RWPE1 (cell line): ENCODE measurements around the gene ZNF200.

Experiments used
- CTCF ChIA-PET: fragments of 350-600 bp; sonication (Branson Sonifier 250); formaldehyde crosslinking; extraction: SDS; loops from one replicate; lab custom pipeline; 2021; lab: Yijun Ruan, JAX
- POLR2A ChIA-PET: fragments of 400-600 bp; formaldehyde crosslinking; extraction: SDS; loops from one replicate; lab custom pipeline; 2020; ENCODE audit warnings: antibody characterized with exemption; ENCODE audit not compliant: low non-redundant PET; lab: Yijun Ruan, JAX
- DNase-seq: peaks from one replicate; pipeline ENCODE4 v3.0.0; 2012; ENCODE audit warnings: low spot score
- H3K27ac ChIP-seq: fragments of 450-650 bp; 2 replicates; pipeline ENCODE4 v1.5.1; 2017
- TF ChIP-seq, protein P1 (sequence below): fragments of 450-650 bp; conservative IDR thresholded peaks from 2 replicates; pipeline ENCODE4 v1.5.1; 2017; ENCODE audit warnings: low read depth, mild to moderate bottlenecking

Gene ZNF200

DNA sequence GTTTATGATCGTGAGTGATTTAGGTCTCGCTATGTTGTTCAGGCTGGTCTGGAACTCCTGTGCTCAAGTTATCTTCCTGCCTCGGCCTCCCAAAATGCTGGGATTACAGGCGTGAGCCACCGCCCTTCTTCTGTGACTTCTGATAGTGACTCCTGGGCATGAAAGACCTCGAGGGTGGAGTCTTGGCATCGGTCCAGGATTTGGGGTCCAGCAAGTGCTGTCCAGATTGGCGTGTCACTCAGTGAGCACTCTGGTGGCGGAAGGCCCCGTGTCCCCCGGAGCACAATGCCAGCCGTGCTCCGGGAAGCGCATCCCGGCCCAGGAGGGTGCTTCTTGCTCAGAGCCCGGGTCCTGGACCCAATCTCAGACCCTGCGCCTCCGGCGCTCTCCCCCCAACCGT, 40.2 kb downstream of the ZNF200 start:
- H3K27ac ChIP-seq = no peak overlapping the region
- TF ChIP-seq, protein P1, sequence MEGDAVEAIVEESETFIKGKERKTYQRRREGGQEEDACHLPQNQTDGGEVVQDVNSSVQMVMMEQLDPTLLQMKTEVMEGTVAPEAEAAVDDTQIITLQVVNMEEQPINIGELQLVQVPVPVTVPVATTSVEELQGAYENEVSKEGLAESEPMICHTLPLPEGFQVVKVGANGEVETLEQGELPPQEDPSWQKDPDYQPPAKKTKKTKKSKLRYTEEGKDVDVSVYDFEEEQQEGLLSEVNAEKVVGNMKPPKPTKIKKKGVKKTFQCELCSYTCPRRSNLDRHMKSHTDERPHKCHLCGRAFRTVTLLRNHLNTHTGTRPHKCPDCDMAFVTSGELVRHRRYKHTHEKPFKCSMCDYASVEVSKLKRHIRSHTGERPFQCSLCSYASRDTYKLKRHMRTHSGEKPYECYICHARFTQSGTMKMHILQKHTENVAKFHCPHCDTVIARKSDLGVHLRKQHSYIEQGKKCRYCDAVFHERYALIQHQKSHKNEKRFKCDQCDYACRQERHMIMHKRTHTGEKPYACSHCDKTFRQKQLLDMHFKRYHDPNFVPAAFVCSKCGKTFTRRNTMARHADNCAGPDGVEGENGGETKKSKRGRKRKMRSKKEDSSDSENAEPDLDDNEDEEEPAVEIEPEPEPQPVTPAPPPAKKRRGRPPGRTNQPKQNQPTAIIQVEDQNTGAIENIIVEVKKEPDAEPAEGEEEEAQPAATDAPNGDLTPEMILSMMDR = no peak
- ChIA-PET CTCF (no interaction called here), POLR2A (no interaction called here)
- DNase-seq = no peak

GRCh38 chr16:3193221-3194212, 41.4 kb downstream of the ZNF200 start:
- TF ChIP-seq, protein P1 = no peak
- DNase-seq = no peak
- ChIA-PET CTCF (no interaction called here), POLR2A (no interaction called here)
- no peak overlapping the region for H3K27ac ChIP-seq

DNA sequence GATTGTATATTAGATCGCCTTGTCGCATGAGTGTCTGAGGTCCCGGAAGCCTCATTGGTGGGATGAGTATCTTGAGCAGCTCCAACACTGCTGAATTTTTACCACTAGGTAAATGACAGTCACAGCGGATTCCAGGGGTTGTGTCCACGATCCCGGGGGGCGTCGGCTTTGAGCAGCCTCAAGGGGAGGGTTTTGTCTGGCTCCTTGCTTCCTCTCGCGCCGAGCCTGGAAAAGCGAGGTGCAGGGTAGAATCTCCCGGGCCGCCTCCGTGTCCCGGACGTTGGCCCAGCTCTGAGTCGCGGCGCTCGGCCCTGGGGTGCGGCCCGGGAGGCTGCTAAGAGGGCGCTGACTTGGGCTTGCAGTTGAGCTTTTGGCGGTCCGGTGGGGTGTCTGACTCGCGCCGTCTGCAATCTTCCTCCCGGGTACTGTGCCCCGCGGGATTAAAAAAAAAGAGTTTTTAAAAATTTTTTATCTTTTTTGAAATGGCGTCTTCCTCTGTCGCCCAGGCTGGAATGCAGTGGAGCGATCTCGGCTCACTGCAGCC, 42.4 kb downstream of the ZNF200 start:
- POLR2A ChIA-PET = no interaction called here
- CTCF ChIA-PET = no interaction called here
- DNase-seq = no peak
- H3K27ac ChIP-seq = no peak overlapping the region
- TF ChIP-seq, protein P1 = no peak

DNA sequence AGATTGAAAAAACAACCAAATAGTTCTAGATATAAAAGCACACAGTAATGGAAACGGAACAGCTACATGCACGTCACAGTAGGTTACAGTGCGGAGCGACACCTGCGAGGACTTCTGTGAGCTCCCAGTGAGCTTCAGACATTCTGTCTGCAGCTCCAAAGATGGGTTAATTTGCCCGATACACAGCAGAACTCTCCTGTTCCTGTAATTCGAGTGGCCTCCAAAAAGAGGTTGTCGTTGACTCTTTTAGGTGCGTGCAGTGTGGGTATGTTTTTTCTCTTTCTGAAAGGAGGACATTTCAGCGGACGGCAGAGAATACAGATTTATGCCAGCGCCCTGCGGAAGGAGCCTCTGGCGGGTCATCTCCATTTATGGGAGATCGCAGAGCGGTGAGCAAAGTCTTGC, 44.0 kb downstream of the ZNF200 start:
- ChIA-PET CTCF (no interaction called here), POLR2A (no interaction called here)
- TF ChIP-seq, protein P1 = no peak
- no peak overlapping the region for H3K27ac ChIP-seq
- DNase-seq = no peak

DNA sequence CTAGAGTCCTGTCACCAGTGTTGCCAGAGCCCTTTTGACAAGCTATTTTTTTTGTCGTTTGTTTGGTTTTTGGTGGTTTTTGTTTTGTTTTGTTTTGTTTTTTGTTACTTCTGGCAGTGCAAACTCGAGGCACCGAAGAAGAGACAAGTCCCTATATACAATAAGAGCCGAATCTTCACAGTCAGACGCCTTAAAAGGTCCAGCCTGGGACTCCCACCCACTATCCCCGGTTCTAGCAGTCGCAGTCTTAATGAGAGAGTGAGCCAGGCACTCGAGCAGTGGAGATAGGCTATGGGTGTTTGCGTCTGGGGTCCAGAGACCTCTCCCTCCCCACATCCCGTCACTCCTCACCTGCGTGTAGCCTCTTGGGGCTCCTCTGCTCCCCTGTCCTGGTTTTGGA, 45.1 kb downstream of the ZNF200 start:
- DNase-seq = no peak
- TF ChIP-seq, protein P1 = no peak
- ChIA-PET POLR2A (interaction anchor here (0.6 kb wide), 1 partner anchor 339 kb away, joined by 10 read pairs; no protein-coding TSS in a partner anchor), CTCF (no interaction called here)
- H3K27ac ChIP-seq = no peak overlapping the region

GRCh38 chr16:3188925-3189825, 45.8 kb downstream of the ZNF200 start:
- TF ChIP-seq, protein P1 = no peak
- DNase-seq = peak; percentile 60
- POLR2A ChIA-PET = no interaction called here
- CTCF ChIA-PET = interaction anchor here (0.5 to 0.6 kb wide), 2 partner anchors 11 to 148 kb away, joined by 3 read pairs; no protein-coding TSS in a partner anchor
- no peak overlapping the region; the same call in 1 of the 2 replicates for H3K27ac ChIP-seq
